ENCODE results near the gene PITX3.
"Not testable (repeated sequence)": the region's sequence is repeated elsewhere in the genome, so short reads cannot be mapped to it uniquely, and the experiment has no call there.

The PITX3 gene

DNA sequence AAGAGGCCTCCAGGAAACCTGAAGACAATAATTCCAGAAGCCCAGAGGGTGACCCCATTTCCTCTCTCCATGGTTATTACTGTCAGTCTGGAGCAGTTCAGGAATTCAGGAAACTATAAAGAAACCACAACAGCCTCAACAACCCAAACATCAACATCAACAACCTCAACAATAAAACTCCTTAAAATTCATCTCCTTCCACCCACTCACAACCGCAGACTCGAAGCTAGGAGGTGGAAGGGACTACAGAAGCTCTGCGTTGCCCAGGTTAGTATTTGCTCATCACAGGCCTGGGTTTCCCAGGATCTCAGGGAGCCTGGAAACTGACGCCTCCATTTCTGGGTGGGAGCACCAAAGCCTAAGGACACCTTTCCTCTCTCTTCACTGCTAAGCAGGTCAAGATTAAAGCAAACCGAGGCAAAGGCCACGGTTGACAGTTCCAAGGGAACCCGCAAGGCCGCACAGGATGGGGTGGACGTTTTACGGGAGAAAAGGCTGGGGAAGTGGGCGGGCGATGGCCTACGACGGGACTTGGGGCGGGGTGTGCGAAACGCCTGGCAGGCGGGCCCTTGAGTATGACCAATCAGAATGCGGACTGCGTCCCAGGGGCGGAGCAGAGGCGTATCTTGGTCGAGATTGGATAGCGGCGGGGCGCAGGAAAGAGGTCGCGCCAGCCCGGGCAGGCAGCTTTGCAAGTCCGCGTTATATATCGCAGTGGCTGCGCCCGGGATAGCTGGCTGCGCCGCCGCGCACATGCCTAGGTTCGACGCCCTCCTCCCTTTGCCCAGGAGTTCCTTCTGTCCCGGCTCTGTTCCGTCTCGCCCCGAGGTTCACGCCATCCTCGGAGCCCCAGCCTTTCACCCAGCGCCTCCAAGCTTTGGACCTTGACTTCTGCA, 15.4 kb downstream of the PITX3 start, which contains the start of gene ELOVL3:
TSS of gene ELOVL3 (plus strand) at position 654 of the 896 bp plus-strand sequence. CDS start 250 bp downstream, outside the sequence.
- peak; percentile 85 for DNase-seq

DNA sequence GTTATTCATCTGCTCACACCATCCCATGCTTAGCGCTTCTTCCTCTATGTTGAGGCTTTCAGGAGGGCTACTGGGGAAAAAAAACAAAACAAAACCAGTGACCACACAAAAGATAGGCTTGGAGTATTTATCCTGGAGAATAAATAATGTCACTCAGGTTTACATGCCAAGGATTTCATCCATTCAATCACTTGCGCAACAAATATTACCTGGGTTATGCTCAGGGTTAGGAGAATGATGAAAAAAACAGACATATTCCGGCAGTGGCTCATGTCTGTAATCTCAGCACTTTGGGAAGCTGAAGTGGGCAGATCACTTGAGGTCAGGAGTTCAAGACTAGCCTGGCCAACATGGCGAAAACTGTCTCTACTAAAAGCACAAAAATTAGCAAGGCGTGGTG, 18.5 kb downstream of the PITX3 start:
- no peak for DNase-seq

DNA sequence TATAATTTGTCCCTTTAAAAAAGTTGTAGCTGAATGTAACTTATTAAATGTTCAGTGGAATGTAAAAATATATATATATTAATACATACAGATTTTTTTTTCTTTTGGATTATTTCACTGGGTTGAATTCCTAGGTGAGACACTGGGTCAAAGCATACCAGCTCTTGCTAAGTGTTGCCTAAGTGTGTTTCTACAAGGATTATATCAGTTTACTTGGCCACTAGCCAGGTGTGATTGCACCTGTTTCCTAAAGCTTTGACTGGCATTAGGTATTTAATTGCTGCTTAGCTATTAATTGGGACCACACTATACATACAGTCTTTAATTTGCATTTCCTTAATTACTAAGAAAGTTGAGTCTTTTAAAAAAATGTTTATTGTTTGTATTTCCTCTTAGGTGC, 20.7 kb downstream of the PITX3 start:
- DNase-seq, result no peak

DNA sequence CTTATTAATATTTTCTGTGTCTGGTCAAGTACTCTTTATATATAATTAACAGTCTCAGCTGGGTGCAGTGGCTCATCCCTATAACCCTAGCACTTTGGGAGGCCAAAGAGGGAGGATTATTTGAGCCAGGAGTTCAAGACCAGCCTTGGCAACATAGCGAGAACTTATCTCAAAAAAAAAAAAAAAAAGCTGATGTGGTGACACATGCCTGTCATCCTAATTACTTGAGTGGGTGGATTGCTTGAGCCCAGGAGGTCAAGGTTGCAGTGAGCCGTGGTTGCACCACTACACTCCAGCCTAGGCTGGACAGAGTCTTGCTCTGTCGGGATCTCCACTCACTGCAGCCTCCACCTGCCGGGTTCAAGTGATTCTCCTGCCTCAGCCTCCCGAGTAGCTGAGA, 21.9 kb downstream of the PITX3 start:
- DNase-seq, result no peak

DNA sequence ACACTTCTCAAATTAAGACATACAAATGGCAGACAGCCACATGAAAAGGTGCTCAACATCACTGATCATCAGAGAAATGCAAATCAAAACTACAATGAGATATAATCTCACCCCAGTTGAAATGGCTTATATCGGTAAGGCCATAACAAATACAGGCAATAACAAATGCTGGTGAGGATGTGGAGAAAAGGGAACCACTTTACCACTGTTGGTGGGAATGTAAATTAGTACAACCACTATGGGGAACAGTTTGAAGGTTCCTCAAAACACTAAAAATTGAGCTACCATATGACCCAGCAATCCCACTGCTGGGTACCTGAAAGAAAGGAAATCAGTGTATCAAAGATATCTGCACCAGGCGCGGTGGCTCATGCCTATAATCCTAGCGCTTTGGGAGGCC, 27.7 kb downstream of the PITX3 start:
- not testable (repeated sequence) for DNase-seq

DNA sequence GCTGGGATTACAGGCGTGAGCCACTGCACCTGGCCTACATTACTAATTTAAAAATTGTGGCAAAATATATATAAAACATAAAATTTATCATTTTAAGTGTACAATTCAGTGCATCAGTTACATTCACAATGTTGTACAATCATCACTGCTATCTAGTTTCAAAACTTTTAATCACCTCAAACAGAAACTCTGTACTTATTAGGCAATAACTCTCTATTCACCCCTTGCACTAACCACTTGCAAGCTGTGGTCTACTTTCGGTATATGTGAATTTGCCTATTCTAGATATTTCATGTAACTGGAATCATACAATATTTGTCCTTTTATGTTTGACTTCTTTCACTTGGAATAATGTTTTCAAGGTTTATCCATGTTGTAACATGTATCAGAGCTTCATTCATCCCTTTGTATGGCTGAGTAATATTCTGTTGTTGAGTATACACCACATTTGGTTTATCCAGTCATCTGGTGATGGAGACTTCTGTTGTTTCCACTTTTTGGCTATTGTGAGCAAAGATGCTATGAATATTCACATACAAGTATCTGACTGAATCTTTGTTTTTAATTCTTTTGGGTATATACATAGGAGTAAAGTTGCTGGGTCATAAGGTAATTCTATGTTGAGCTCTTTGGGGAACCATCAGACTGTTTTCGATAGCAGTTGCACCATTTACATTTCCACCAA, 29.6 kb downstream of the PITX3 start:
- DNase-seq, result no peak

DNA sequence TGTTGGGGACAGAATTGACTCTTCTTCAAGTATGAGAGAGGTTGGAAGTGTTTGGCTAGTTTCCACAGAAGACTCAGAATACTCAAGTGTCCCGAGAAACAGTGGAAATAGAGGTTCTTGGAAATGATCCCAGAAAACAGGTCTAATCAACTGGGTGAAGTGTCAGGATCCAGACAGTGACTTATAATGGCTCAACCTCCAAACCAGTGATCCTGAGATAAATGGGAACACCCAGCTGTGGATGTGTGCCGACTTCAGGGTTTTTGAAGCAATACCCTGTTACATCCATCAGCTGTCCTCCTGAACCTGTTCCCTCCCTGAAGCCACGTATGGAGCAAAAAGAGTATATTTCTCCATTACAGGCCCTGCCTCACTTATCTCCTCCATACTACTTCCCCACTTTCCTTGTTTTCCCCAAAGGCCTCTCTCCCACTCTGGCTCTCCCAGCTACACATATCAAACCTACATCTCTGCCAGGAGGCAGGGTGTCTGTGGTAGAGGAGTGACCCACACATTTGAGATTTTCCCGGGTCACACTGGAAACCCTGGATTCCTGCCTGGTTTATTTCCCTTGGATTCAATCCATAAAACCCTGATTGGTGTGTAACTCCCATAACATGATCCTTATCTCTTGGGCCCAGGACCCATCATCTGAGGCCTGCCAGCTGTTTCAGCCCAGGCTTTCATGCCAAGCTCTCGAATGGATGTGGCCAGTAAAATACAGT, 32.8 kb downstream of the PITX3 start:
- peak; percentile 14 for DNase-seq

DNA sequence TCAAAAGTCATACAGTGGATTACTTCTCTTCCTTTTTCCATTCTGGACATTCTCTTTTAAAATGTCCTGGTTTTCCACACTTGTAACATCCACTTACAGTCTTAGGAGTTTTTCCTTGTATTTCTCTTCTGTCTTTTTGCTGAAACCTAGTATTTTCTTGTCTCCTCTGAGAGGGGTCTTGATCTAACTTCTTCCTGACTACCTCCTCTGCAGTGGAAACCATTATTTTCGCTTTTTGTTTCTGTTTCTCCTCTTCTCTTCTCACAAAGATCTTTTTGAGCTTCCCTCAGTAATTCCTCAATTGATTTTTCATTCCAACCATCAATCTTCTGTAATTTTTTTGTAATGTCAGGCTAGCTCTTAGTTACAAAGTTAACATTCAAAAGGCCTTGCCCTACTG, 38.9 kb downstream of the PITX3 start:
- no peak for DNase-seq

DNA sequence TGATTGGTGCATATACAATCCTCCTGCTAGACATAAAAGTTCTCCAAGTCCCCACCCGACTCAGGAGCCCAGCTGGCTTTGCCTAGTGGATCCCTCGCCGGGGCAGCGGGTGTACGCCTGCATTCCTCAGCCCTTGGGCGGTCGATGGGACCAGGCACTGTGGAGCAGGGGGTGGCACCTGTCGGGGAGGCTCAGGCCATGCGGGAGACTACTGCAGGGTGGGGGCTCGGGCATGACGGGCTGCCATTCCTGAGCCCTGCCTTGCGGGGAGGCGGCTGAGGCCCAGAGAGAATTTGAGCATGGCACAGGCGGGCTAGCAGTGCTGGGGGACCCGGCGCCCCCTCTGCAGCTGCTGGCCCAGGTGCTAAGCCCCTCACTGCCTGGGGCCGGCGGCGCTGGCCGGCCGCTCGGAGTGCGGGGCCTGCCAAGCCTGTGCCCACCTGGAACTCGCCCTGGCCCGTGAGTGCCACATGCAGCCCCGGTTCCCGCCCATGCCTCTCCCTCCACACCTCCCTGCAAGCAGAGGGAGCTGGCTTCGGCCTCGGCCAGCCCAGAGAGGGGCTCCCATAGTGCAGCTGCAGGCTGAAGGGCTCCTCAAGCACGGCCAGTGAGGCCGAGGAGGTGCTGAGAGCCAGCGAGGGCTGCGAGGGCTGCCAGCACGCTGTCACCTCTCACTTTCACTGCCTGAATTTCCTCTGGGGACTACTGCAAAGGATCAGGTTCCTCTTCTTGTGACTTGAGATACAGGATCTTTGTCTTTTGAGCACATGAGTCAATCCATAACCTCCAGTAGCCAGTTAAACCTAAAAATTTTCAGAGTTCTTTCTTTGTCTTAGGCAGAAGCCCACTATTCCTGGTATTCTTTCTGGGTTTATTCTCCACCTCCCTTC, 40.3 kb downstream of the PITX3 start:
- DNase-seq, result no peak

DNA sequence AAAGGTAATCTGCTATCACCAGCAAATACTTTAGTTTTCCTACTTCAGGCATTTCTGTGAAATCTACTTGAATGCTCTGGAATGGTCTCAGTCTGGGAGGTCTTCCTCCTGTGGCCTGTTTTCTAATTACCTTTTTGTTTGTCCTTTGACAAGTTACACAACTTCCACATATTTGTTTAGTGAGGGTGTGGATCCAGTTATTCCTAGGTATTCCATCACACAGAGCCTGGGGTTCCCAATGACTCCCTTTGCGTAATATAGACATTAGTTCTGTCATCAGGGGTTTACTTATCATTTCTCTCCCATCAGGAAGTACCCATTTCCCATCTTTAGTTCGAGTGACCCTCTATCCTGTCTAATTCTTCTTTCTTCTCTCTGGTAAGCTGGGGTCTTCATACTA, 43.3 kb downstream of the PITX3 start:
- DNase-seq, result no peak

DNA sequence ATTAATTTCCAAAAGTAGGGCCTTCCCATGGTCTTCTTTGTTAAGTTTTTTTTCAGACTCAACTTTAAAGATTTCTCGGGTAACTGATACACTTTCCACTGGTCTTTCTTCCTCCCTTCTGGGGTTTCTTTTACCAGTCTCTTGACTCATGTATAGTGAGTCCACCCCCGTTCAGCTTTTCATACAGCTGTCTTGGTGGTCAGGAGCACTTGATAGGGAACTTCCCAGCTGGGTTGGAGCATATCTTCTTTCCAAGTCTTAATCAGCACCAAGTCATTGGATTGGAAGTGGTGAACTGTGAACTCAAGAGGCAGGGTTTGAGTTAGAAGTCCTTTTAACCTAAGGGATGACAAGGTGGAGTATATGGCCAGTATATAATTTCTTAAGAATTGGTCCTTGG, 44.4 kb downstream of the PITX3 start:
- no peak for DNase-seq

DNA sequence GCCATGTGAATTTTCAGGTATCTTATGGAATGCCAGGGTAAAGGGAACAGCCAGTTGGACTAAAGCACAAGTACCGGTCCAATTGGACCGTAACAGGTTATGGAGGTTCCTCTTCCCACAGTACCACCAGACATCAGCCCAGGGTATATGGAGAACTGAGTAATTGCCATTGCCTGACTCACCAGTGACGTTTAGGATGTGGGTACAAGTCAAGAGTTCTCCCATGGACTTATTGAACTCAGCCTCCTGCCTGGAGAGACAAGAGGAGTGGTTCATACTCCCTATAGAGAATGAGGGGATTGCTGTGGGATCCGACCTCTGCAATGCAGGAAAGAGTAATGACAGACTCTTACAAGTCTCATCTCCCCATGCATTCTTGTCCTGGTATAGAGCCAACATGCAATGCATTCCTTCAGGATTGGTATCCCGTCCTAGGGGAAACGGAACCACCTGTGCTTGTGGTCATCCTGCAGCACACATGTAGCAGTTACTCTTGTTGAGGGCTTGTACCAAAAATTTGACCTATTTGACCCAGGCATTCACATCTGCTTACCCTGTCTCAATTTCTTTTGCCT, 45.9 kb downstream of the PITX3 start:
- peak; percentile 42 for DNase-seq

DNA sequence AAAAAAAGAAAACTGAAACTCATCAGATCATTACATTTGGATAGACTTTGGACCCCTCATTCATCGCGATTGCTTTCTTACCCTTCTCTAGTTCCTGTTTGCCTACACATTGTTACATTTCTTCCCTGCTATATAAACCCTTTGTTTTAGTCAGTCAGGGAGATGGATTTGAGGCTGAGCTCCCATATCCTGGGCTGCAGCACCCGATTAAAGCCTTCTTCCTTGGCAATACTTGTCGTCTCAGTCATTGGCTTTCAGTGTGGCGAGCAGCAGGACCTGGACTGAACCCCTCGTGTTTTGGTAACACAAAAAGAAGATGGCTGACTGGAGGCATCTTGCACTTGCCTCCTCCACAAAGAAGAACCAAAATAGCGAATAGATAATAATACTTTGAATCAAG, 49.4 kb downstream of the PITX3 start:
- DNase-seq, result no peak

DNA sequence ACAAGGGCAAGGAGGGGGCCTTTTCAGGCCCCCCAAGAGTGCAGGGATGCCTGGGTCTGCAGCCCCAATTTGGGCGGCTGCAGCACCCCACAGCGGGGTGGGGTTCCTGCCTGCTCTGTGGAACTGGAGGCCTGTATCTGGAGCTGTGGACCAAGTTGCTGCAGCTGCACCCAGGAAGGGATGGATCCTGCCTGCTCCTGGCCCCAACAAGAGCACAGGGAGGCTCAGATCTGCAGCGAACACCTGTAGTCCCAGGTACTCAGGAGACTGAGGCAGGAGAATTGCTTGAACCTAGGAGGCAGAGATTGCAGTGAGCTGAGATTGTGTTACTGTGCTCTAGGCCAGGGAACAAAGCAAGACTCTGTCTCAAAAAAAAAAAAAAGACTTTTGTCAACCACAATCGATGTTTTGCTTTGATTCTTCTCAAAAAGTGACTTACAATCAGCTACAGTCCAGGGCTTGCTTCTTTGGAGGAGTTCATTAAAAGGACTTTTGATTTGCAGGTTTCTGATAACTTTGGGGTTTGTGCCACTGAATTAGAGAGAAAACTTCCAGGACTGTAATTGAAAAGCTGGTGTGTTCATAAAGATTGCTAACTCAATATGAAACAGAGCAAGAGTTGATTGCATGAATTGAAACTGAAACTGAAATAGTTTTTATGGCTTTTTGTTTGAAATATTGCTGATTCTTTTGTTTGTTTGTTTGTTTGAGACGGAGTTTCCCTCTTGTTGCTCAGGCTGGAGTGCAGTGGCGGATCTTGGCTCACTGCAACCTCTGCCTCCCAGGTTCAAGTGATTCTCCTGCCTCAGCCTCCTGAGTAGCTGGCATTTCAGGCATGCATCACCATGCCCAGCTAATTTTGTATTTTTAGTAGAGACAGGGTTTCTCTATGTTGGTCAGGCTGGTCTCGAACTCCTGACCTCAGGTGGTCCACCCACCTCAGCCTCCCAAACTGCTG, 52.1 kb downstream of the PITX3 start:
- not testable (repeated sequence) for DNase-seq

DNA sequence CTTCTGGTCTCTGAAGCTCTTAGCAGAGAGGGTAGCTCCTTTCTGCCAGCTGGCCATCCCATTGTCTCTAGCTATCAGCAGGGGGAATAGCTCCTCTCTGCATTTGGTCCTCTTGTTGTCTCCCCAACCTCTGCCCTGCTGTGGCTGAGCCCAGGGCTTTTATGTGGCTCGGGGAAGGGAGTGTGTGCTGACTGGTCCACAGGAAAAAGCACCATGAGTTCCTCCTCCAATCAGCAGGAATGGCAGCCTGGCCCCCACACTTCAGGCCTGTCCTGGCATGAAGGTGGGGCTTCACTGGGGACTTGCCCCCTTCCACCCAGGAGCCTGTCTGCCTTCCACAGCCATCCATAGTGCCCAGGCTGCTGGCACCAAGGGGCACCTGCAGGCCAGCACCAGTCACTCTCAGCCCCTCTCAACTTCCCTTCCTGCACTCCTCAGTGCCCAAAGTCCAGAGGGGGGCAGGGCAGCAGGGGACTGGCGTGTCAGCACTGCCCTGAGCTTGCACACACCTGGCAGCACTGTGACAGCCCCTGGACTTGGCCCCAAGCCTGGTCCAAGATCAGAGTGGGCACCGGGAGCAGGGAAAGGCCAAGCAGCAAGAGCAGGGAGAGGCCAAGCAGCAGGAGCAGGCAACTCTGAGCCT, 52.9 kb downstream of the PITX3 start:
- no peak for DNase-seq

DNA sequence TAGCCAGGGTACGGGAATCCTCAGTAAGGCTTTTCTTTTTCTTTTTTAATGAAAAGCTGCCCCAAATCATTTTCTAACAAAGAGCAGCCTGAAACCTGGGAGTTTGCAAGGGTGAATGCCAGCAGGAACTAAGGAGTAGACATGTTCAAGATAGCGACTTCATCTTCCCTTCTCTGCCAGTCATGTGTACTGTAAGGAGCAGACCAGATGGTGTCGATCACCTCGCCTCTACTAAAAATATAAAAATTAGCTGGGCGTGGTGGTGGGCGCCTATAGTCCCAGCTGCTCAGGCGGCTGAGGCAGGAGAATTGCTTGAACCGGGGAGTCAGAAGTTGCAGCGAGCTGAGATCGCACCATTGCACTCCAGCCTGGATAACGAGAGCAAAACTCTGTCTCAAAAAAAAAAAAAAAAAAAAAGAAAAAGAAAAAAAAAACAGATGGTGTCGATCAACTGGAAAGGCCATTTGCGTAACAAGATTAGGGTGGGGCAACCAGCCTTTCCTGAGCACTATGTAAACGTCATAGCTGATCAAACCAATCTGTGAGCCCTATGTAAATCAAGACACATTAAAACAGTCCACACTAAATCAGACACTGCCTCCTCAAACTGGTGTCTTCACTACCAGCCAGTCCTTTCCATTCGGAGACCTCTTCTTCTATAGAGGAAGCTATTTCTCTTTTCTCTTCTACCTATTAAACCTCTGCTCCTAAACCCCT, 55.3 kb downstream of the PITX3 start:
- peak; percentile 64 for DNase-seq

DNA sequence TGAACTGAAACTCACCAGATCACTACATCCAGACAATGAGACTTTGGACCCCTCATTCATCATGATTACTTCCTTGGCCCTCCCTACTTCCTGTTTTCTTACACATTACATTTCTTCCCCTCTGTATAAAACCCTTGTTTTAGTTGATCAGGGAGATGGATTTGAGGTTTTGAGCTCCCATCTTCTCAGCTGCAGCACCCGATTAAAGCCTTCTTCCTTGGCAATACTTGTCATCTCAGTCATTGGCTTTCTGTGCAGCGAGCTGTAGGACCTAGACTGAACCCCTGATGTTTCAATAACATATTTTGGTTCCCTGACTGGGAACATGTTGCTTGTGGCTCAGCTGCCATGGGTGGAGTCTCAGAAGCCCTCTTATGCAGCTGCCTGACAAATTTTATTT, 56.0 kb downstream of the PITX3 start:
- DNase-seq, result no peak

DNA sequence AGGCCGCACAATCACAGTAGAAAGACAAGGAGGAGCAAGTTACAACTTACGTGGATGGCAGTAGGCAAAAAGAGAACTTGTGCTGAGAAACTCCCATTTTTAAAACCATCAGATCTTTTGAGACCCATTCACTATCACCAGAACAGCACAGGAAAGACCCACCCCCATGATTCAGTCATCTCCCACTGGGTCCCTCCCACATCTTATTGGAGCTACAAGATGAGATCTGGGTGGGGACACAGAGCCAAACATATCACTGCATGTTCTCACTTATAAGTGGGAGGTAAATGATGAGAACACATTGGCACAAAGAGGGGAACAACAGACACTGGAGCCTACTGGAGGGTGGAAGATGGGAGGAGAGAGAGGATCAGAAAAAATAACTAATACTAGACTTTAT, 56.7 kb downstream of the PITX3 start:
- no peak for DNase-seq
